Epithelial cell of umbilical artery (primary cell): Measurements from ENCODE around the gene NDUFB2. TPM values are rescaled to one million over a fixed set of nuclear protein-coding genes. Genes with fewer than 3 reads are reported as not detected.

ENCODE experiments used
- total RNA-seq: library from RNA; depleted of rRNA; stranded (reverse); fragments of >200 nt; gene quantifications from 2 replicates; pipeline ENCODE4 v1.2.3, GENCODE V29; 2014

The NDUFB2 gene
- total RNA-seq, result 139 and 252 TPM in 2 replicates

DNA sequence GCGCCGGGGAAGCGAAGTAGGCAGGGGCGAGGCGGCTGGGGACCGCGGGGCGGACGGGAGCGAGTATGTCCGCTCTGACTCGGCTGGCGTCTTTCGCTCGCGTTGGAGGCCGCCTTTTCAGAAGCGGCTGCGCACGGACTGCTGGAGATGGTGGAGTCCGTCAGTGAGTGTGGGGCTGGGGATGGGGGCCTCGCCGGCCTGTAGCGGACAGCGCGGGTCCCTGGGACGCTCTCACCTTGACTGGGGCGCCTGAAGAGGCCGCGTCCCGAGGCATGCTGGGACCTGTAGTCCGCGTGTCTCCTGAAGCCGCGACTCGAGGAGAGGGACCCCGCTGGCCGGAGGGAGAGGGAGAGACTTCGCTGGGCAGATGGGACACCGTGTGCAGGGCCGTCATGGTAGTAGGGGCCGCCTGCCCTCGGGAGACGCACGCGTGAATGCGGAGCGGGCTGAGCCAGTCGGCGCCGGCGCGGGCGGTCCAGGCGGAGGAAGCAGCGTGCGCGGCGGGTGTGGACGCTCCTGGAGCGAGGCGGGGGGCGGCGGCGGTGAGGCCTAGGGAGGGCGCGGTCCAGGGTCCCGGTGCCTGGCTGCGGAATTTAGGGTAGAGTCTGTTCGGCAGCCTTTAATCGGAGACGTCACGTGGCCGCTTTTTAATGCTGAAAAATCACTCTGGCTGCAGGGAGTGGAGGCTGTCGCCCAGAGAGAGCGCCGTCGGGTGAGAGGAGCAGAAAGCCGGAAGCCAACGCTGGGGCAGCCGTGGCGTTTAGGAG is at the start of gene NDUFB2:
TSS of gene NDUFB2 (plus strand) at position 29 of the 767 bp plus-strand sequence. CDS start at position 66, 37 bp downstream.

DNA sequence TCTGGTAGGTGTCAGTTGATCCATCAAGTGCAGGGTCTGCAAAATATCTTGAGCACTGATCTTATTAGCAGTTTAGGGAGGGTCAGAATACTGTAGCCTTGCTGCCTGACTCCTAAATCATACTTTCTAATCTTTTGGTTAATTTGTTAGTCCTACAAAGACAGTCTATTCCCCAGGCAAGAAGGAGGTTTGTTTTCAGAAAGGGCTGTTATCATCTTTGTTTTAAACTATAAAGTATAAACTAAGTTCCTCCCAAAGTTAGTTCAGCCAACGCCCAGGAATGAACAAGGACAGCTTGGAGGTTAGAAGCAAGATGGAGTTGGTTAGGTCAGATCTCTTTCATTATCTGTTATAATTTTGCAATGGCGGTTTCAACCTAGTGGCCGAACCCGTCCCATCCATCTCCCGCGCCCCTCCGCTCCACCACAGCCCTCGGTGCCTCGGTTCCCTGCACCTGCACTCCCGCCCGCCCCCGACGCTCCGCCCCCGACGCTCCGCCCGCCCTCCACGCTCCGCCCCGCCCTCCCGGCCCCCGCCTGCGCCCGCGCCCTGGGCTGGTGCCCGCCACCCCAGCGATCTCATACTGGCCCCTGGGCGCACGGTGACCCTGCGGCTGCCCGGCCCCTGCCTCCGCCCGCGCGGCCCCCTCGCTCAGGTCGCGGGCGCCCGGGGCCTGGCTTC is 24.0 kb upstream of the NDUFB2 start, which contains the start of gene ADCK2:
TSS of gene ADCK2 (plus strand) at position 564 of the 681 bp plus-strand sequence. CDS start 386 bp downstream, outside the sequence.

Other genes with a start within 250 kb of the NDUFB2 start
- 50.3 and 57.4 TPM in 2 replicates for gene MKRN1, start 217.2 kb upstream of the NDUFB2 start, total RNA-seq
- 0.30 TPM in 1 of 2 replicates, not detected in the other for gene DENND2A, start 55.9 kb upstream of the NDUFB2 start, total RNA-seq
- gene ADCK2, start 23.8 kb upstream of the NDUFB2 start, total RNA-seq, result 22.8 and 27.0 TPM in 2 replicates
- 13.4 and 13.6 TPM in 2 replicates for gene BRAF, start 228.2 kb downstream of the NDUFB2 start, total RNA-seq